Stomach (tissue), 4 donors: ENCODE measurements around the gene PTPRD.

ENCODE experiments used
- CTCF ChIP-seq, 7 experiments: fragments of 450-650 bp in 4 of 7; fragments of 200-600 bp in 3 of 7; sonication (generic) in 3 of 7; IDR thresholded peaks; one replicate each; pipeline ENCODE4 v1.5.1; 2016 to 2019; ENCODE audit warnings: antibody characterized with exemption in 7 of 7, control low read depth in 2 of 7, mild to moderate bottlenecking in 1 of 7
- EP300 ChIP-seq: sonication (generic); formaldehyde crosslinking; IDR thresholded peaks from one replicate; pipeline ENCODE4 v1.6.1; 2017; ENCODE audit warnings: antibody characterized with exemption
- POLR2A ChIP-seq, 4 donors: fragments of 450-650 bp; IDR thresholded peaks; one replicate each; pipeline ENCODE4 v1.6.1; 2016; ENCODE audit warnings: antibody characterized with exemption in 4 of 4, control low read depth in 2 of 4, mild to moderate bottlenecking in 1 of 4, moderate library complexity in 1 of 4
- POLR2AphosphoS5 ChIP-seq, 3 donors: sonication (generic); formaldehyde crosslinking; IDR thresholded peaks; one replicate each; pipeline ENCODE4 v1.6.1; 2016; ENCODE audit warnings: antibody characterized with exemption in 3 of 3

DNA sequence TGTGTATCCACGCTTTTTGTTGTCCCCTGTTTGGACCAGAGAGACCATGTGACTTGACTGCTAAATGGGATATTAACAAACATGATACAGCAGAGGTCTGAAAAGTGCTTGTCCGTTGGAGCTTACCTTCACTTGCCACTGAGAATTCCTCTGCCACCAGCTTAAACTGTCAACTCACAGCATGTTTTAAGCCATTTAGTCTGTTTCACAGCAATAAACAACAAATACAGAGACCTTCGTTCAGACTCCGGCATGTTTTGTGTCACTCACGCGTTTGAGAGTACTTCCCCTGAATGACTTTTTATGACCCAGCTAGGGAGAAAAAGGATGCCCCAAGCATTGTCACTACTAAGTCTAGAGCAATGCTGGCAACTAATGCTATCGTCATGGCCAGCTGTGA is 173.8 kb downstream of the PTPRD start:
- TF ChIP-seq CTCF (IDR thresholded peaks at IDR 0.05) (no peak), POLR2AphosphoS5 (IDR thresholded peaks at IDR 0.05) (no peak), POLR2A (IDR thresholded peaks at IDR 0.05) (no peak), EP300 (no peak)
